ENCODE measurements around the gene AOC2.

The AOC2 gene

DNA sequence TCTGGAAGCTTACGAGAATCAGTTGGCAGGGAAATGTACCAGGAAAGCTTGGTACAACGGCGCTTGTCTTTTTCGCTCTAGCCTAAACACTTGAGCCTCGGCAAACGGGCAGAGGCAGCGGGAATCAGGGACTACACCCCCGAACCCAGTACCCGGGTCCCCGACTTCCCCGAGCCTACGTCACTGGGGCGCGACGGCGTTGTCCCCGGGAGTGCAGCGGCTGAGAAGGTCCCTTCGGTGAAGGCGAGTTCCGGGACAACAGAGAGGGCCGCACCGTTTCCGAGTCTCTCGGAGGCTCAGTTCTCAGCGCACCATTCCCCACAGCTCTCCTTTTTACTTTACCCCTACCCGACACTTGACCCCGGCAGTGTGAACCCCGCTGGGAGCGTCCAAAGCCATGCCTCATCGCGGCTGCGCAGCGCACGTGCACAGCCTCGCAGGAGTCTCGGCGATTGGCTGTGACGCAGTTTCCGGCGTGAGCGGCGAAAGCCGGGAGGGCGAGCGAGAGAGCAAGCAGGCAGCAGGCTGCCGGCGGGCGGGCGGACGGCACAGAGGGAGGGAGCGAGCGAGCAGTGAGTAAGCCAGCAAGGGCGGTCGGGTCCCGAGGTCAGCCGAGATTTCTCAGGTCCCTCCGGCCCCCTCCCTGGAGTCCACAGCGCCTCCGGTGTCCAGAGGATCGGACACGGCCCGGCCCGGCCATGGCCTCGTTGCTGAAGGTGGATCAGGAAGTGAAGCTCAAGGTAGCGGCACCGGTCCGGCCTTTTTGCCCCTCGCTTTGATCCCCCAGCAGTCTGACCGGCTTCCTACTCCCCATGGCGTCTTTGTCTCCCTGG, 11.2 kb upstream of the AOC2 start, which contains the start of gene PSME3:
PSME3 (plus strand) TSS at position 464 of the 833 bp plus-strand sequence; CDS start at position 699, 235 bp downstream.
- no peaks in the 10 kb centered on the region for H3K27me3 ChIP-seq (ENCODE audit: insufficient read depth, insufficient read length)
- H3K9ac ChIP-seq (ENCODE audit: insufficient read length, low read depth): peak within 1 kb of the TSS; percentile 99
- no peaks in the 10 kb centered on the region for H3K9me3 ChIP-seq (ENCODE audit: insufficient read depth, low read length)
- H3K4me3 ChIP-seq (ENCODE audit: insufficient read length, low read depth): peak within 1 kb of the TSS; percentile 98
- TF ChIP-seq SUZ12 (IDR thresholded peaks at IDR 0.05; ENCODE audit: extremely low read depth, insufficient read depth, insufficient read length): no peak
- no peak for TF ChIP-seq YY1 (IDR thresholded peaks at IDR 0.05; ENCODE audit: insufficient read depth, insufficient read length)
- TF ChIP-seq ZNF274 (IDR thresholded peaks at IDR 0.05; ENCODE audit: low read depth, low read length): no peak
- DNase-seq (ENCODE audit: low read depth, low spot score): peak; percentile 72
- no peaks in the 10 kb centered on the region for H3K4me1 ChIP-seq (ENCODE audit: insufficient read depth, insufficient read length)
- H3K36me3 ChIP-seq (ENCODE audit: insufficient read depth, insufficient read length, low read length): peaks cover 34% of the 10 kb centered on the region

DNA sequence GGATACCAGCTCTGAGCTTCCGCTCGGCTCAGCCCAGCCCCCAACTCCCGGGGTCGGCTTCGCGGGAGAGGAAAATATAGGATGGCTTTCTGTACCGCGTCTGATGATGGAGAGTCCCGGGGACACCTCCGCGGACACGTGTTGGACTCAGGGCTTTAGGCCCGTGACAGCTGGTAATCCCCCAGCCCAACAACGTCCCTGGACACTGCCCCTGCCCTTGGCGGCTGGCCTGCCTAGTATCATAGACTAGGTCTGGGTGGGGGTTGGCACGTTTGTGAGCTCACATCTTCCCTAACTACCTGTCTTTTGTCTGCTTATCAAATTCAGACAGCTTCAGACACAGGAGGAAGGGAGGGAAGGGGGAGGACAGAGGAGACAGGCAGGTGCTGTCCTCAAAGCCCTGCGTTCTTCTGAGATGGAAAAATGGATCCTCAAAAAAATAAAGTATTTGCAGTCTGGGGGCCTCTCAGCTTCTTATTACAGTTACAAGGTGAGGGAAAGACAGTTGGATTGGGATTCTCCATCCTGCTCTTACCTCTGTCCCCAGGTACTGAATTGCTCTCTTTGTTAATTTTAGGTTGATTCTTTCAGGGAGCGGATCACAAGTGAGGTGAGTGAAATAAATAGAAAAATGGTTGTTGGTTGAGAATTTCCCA, 10.5 kb upstream of the AOC2 start:
- TF ChIP-seq SUZ12 (IDR thresholded peaks at IDR 0.05; ENCODE audit: extremely low read depth, insufficient read depth, insufficient read length) (no peak), ZNF274 (IDR thresholded peaks at IDR 0.05; ENCODE audit: low read depth, low read length) (no peak), YY1 (IDR thresholded peaks at IDR 0.05; ENCODE audit: insufficient read depth, insufficient read length) (no peak)
- H3K36me3 ChIP-seq (ENCODE audit: insufficient read depth, insufficient read length, low read length): peaks cover 41% of the 10 kb centered on the region
- no peaks in the 10 kb centered on the region for H3K9me3 ChIP-seq (ENCODE audit: insufficient read depth, low read length)
- DNase-seq (ENCODE audit: low read depth, low spot score): no peak
- H3K27me3 ChIP-seq (ENCODE audit: insufficient read depth, insufficient read length): no peaks in the 10 kb centered on the region
- no peaks in the 10 kb centered on the region for H3K4me1 ChIP-seq (ENCODE audit: insufficient read depth, insufficient read length)
- peak overlapping the region; percentile 98 for H3K4me3 ChIP-seq (ENCODE audit: insufficient read length, low read depth)
- peak overlapping the region; percentile 99 for H3K9ac ChIP-seq (ENCODE audit: insufficient read length, low read depth)

GRCh38 chr17:42835732-42836131, 8.6 kb upstream of the AOC2 start:
- Histone ChIP-seq H3K4me3 (ENCODE audit: insufficient read length, low read depth) (no peak overlapping the region), H3K27me3 (ENCODE audit: insufficient read depth, insufficient read length) (no peaks in the 10 kb centered on the region), H3K9me3 (ENCODE audit: insufficient read depth, low read length) (no peaks in the 10 kb centered on the region), H3K9ac (ENCODE audit: insufficient read length, low read depth) (no peak overlapping the region), H3K36me3 (ENCODE audit: insufficient read depth, insufficient read length, low read length) (peaks cover 56% of the 10 kb centered on the region), H3K4me1 (ENCODE audit: insufficient read depth, insufficient read length) (no peaks in the 10 kb centered on the region)
- TF ChIP-seq SUZ12 (IDR thresholded peaks at IDR 0.05; ENCODE audit: extremely low read depth, insufficient read depth, insufficient read length): no peak
- TF ChIP-seq ZNF274 (IDR thresholded peaks at IDR 0.05; ENCODE audit: low read depth, low read length): no peak
- no peak for TF ChIP-seq YY1 (IDR thresholded peaks at IDR 0.05; ENCODE audit: insufficient read depth, insufficient read length)
- DNase-seq (ENCODE audit: low read depth, low spot score): no peak

GRCh38 chr17:42841975-42842685, 2.2 kb upstream of the AOC2 start:
- Histone ChIP-seq H3K27me3 (ENCODE audit: insufficient read depth, insufficient read length) (no peaks in the 10 kb centered on the region), H3K36me3 (ENCODE audit: insufficient read depth, insufficient read length, low read length) (peaks cover 86% of the 10 kb centered on the region), H3K9ac (ENCODE audit: insufficient read length, low read depth) (no peak overlapping the region), H3K9me3 (ENCODE audit: insufficient read depth, low read length) (no peaks in the 10 kb centered on the region), H3K4me1 (ENCODE audit: insufficient read depth, insufficient read length) (no peaks in the 10 kb centered on the region), H3K4me3 (ENCODE audit: insufficient read length, low read depth) (no peak overlapping the region)
- DNase-seq (ENCODE audit: low read depth, low spot score): no peak
- TF ChIP-seq YY1 (IDR thresholded peaks at IDR 0.05; ENCODE audit: insufficient read depth, insufficient read length) (no peak), SUZ12 (IDR thresholded peaks at IDR 0.05; ENCODE audit: extremely low read depth, insufficient read depth, insufficient read length) (no peak), ZNF274 (IDR thresholded peaks at IDR 0.05; ENCODE audit: low read depth, low read length) (no peak)

GRCh38 chr17:42843358-42843934, 934 bp upstream of the AOC2 start:
- TF ChIP-seq ZNF274 (IDR thresholded peaks at IDR 0.05; ENCODE audit: low read depth, low read length) (no peak), SUZ12 (IDR thresholded peaks at IDR 0.05; ENCODE audit: extremely low read depth, insufficient read depth, insufficient read length) (no peak), YY1 (IDR thresholded peaks at IDR 0.05; ENCODE audit: insufficient read depth, insufficient read length) (no peak)
- peaks cover 73% of the 10 kb centered on the region for H3K36me3 ChIP-seq (ENCODE audit: insufficient read depth, insufficient read length, low read length)

GRCh38 chr17:42844761-42845555, 578 bp downstream of the AOC2 start:
- H3K4me3 ChIP-seq (ENCODE audit: insufficient read length, low read depth): no peak overlapping the region
- no peaks in the 10 kb centered on the region for H3K9me3 ChIP-seq (ENCODE audit: insufficient read depth, low read length)
- H3K27me3 ChIP-seq (ENCODE audit: insufficient read depth, insufficient read length): no peaks in the 10 kb centered on the region
- H3K9ac ChIP-seq (ENCODE audit: insufficient read length, low read depth): no peak overlapping the region
- peaks cover 60% of the 10 kb centered on the region for H3K36me3 ChIP-seq (ENCODE audit: insufficient read depth, insufficient read length, low read length)
- DNase-seq (ENCODE audit: low read depth, low spot score): no peak
- TF ChIP-seq YY1 (IDR thresholded peaks at IDR 0.05; ENCODE audit: insufficient read depth, insufficient read length) (no peak), SUZ12 (IDR thresholded peaks at IDR 0.05; ENCODE audit: extremely low read depth, insufficient read depth, insufficient read length) (no peak), ZNF274 (IDR thresholded peaks at IDR 0.05; ENCODE audit: low read depth, low read length) (no peak)
- no peaks in the 10 kb centered on the region for H3K4me1 ChIP-seq (ENCODE audit: insufficient read depth, insufficient read length)

More at GRCh38 chr17:42843358-42843934, 934 bp upstream of the AOC2 start:
- no peaks in the 10 kb centered on the region for H3K9me3 ChIP-seq (ENCODE audit: insufficient read depth, low read length)
- H3K27me3 ChIP-seq (ENCODE audit: insufficient read depth, insufficient read length): no peaks in the 10 kb centered on the region
- no peak overlapping the region for H3K4me3 ChIP-seq (ENCODE audit: insufficient read length, low read depth)
- DNase-seq (ENCODE audit: low read depth, low spot score): peak; percentile 48
- no peaks in the 10 kb centered on the region for H3K4me1 ChIP-seq (ENCODE audit: insufficient read depth, insufficient read length)
- no peak overlapping the region for H3K9ac ChIP-seq (ENCODE audit: insufficient read length, low read depth)
